Measurements from ENCODE around the gene APLF.
"Not testable (repeated sequence)": the region's sequence is repeated elsewhere in the genome, so short reads cannot be mapped to it uniquely, and the experiment has no call there.

APLF gene

GRCh38 chr2:68469935-68470334 lies 2.5 kb downstream of the APLF start:
- H3K4me3 ChIP-seq (ENCODE audit: low read length), result no peak overlapping the region
- DNase-seq (ENCODE audit: low read depth, low spot score), result no peak

- H3K4me3 ChIP-seq (ENCODE audit: low read length), result no peak overlapping the region
- DNase-seq (ENCODE audit: low read depth, low spot score), result no peak
These were observed 4.0 kb downstream of the APLF start for GRCh38 chr2:68471385-68471784.

GRCh38 chr2:68472796-68473414 lies 5.5 kb downstream of the APLF start:
- no peak for DNase-seq (ENCODE audit: low read depth, low spot score)
- no peak overlapping the region for H3K4me3 ChIP-seq (ENCODE audit: low read length)

GRCh38 chr2:68475110-68475509 lies 7.7 kb downstream of the APLF start:
- no peak for DNase-seq (ENCODE audit: low read depth, low spot score)
- no peak overlapping the region for H3K4me3 ChIP-seq (ENCODE audit: low read length)

GRCh38 chr2:68475576-68475975 lies 8.2 kb downstream of the APLF start:
- DNase-seq (ENCODE audit: low read depth, low spot score), result no peak
- H3K4me3 ChIP-seq (ENCODE audit: low read length), result no peak overlapping the region

- no peak for DNase-seq (ENCODE audit: low read depth, low spot score)
- H3K4me3 ChIP-seq (ENCODE audit: low read length), result no peak overlapping the region
These were observed 9.1 kb downstream of the APLF start for GRCh38 chr2:68476454-68476853.

- no peak for DNase-seq (ENCODE audit: low read depth, low spot score)
- no peak overlapping the region for H3K4me3 ChIP-seq (ENCODE audit: low read length)
These were observed 11.3 kb downstream of the APLF start for GRCh38 chr2:68478688-68479087.

GRCh38 chr2:68482296-68482820 lies 15.0 kb downstream of the APLF start:
- H3K4me3 ChIP-seq (ENCODE audit: low read length), result no peak overlapping the region
- no peak for DNase-seq (ENCODE audit: low read depth, low spot score)

- no peak for DNase-seq (ENCODE audit: low read depth, low spot score)
- H3K4me3 ChIP-seq (ENCODE audit: low read length), result no peak overlapping the region
These were observed 15.6 kb downstream of the APLF start for GRCh38 chr2:68483011-68483410.

GRCh38 chr2:68487773-68488355 lies 20.5 kb downstream of the APLF start:
- no peak overlapping the region for H3K4me3 ChIP-seq (ENCODE audit: low read length)
- peak; percentile 31 for DNase-seq (ENCODE audit: low read depth, low spot score)

GRCh38 chr2:68488605-68489004 lies 21.2 kb downstream of the APLF start:
- not testable (repeated sequence) for H3K4me3 ChIP-seq (ENCODE audit: low read length); DNase-seq (ENCODE audit: low read depth, low spot score)

GRCh38 chr2:68489282-68489681 lies 21.9 kb downstream of the APLF start:
- H3K4me3 ChIP-seq (ENCODE audit: low read length), result no peak overlapping the region
- no peak for DNase-seq (ENCODE audit: low read depth, low spot score)

GRCh38 chr2:68491582-68491981 lies 24.2 kb downstream of the APLF start:
- DNase-seq (ENCODE audit: low read depth, low spot score), result no peak
- no peak overlapping the region for H3K4me3 ChIP-seq (ENCODE audit: low read length)

GRCh38 chr2:68499133-68499532 lies 31.7 kb downstream of the APLF start:
- H3K4me3 ChIP-seq (ENCODE audit: low read length), result no peak overlapping the region

GRCh38 chr2:68500649-68501048 lies 33.3 kb downstream of the APLF start:
- H3K4me3 ChIP-seq (ENCODE audit: low read length), result no peak overlapping the region
- no peak for DNase-seq (ENCODE audit: low read depth, low spot score)

More at GRCh38 chr2:68499133-68499532, 31.7 kb downstream of the APLF start:
- DNase-seq (ENCODE audit: low read depth, low spot score), result no peak

- DNase-seq (ENCODE audit: low read depth, low spot score), result no peak
- H3K4me3 ChIP-seq (ENCODE audit: low read length), result no peak overlapping the region
These were observed 34.4 kb downstream of the APLF start for GRCh38 chr2:68501768-68502167.

GRCh38 chr2:68505603-68506159 lies 38.3 kb downstream of the APLF start:
- DNase-seq (ENCODE audit: low read depth, low spot score), result no peak
- H3K4me3 ChIP-seq (ENCODE audit: low read length), result no peak overlapping the region

- no peak for DNase-seq (ENCODE audit: low read depth, low spot score)
- H3K4me3 ChIP-seq (ENCODE audit: low read length), result no peak overlapping the region
These were observed 38.8 kb downstream of the APLF start for GRCh38 chr2:68506170-68506569.

GRCh38 chr2:68512326-68512725 lies 44.9 kb downstream of the APLF start:
- H3K4me3 ChIP-seq (ENCODE audit: low read length), result no peak overlapping the region
- no peak for DNase-seq (ENCODE audit: low read depth, low spot score)

- no peak for DNase-seq (ENCODE audit: low read depth, low spot score)
- no peak overlapping the region for H3K4me3 ChIP-seq (ENCODE audit: low read length)
These were observed 45.6 kb downstream of the APLF start for GRCh38 chr2:68512966-68513365.
